Hypothalamus (tissue), 51 donors: ENCODE data around the gene MAPKAPK2.
"Not testable (repeated sequence)": the region's sequence is repeated elsewhere in the genome, so short reads cannot be mapped to it uniquely, and the experiment has no call there.

Experiments
- DNase-seq, 51 donors: peaks; one replicate each; lab custom pipeline; 2025; lab: John Stamatoyannopoulos, UW

Gene MAPKAPK2

DNA sequence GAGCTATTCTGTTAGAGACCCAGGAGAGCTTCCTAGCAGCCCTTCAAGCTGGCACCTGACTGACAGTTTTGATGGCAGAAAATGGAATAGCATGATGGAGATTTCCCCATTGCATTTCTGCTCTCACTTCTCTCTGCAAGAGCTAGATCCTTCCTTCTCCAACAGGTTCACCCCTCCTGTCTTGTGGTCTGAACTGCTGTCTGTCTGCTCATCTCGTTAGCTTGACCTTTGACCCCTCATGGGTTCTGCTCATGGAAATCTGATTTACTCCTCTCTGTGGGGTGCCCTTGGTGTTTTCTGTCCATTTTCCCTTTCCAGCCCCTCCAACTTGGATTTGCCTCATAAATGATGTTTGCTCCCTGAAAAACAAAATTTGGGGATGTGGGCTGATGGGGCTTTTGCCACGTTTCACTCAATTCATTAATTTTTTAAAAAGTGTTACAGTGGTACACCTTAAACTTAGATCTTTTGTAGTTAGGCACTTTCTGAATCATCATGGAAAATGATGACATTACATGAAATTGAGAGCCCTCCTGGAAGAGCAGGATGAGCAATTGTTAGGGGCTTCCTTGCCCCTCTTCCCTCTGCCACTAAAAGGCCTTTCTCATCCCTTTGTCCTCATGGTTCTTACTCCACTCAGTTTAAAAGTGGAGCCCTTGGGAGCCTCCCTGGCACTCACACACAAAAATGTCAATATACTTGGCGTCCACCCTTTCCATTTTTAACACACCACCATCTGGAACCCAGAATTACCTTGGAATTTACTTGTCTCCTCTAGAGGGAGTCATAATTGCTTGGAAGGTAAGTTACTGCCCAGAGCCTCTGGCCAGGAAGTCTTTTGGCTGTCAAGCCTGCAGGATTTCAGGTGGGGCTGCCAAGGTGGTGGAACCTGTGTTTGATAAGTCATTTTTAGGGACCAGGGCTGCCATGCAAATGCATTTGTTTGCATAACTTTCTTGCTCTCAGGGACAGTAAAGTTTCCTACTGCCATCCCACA lies 54.0 kb downstream of the MAPKAPK2 start:
- DNase-seq, result no peak

DNA sequence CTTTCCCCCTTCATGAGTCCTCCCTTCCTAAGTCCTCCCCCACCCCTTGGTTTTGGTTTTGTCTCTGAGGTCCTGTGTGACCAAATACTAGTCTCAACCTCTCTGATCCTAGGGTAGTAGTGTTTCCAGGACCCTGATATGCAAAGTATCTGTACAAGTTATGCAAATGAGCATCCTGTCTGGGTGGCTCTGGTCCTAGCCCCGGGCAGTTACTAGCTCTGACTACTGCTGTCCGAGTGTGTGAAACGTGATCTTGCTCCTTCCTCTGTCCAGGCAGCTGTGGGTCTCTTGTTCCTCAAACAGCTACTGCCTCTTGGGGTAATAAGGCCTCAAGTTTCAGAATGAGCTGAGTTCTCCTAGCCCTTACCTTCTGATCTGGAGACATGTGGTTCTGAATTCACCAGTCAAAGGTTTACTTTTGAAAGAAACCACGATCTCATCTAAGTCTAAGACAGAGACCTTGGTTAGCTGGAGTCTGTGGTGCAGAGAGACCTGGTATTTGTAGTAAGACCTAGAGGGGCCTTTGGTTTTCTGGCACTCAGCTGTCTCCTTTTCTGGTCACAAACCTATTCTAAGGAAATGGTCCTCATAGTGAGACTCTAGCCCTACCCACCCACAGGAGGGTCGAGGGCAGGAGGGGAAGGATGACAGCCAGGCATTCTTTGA lies 54.8 kb downstream of the MAPKAPK2 start:
- DNase-seq, result peak in 3 of 51 donors; percentile 12 to 31 (median 13)

- no peak for DNase-seq
Measured at GRCh38 chr1:206741142-206741701, 56.5 kb downstream of the MAPKAPK2 start.

- no peak for DNase-seq
Measured at GRCh38 chr1:206742719-206743383, 58.1 kb downstream of the MAPKAPK2 start.

GRCh38 chr1:206744683-206745082 lies 60.0 kb downstream of the MAPKAPK2 start:
- no peak for DNase-seq

DNA sequence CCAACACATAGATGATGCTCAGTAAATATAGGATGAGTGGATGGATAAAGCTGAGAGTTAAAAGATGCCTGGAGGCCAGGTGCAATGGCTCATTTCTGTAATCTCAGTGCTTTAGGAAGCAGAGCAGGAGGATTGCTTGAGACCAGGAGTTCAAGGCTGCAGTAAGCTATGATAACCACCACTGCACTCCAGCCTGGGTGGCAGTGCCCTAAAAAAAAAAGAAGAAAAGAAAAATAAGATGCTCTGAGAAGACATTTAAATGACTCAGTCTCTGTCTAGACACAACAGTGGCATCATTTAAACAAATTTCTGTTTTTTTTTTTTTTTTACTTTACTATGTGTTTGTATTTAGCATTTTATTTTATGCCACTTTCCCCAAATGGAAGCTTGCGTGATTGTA lies 60.6 kb downstream of the MAPKAPK2 start:
- DNase-seq, result no peak

- no peak for DNase-seq
Measured at GRCh38 chr1:206748348-206749030, 63.8 kb downstream of the MAPKAPK2 start.

DNA sequence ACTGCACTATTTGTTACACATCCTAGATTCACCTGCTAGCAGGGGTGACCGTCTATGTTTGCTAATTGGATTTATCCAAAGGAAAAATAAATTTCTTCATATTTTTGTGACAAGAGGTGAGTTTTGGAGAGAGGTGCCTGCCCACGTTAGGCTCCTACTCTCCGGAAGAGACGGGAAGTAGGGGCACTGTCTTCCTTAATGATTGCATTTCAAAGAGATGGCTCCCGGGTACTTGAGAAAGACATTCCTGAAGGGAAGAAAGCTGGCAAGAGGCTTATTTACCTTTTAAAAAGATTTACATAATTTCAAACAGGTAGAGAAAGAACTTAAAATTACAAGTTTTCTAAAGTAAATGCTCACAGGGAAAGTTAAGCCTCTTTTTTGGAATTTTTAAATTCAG lies 67.2 kb downstream of the MAPKAPK2 start:
- no peak for DNase-seq

- no peak for DNase-seq
Measured at GRCh38 chr1:206752481-206752880, 67.8 kb downstream of the MAPKAPK2 start.

- DNase-seq, result no peak
Measured at GRCh38 chr1:206753141-206753540, 68.4 kb downstream of the MAPKAPK2 start.

GRCh38 chr1:206754011-206754410 lies 69.3 kb downstream of the MAPKAPK2 start:
- DNase-seq, result no peak

DNA sequence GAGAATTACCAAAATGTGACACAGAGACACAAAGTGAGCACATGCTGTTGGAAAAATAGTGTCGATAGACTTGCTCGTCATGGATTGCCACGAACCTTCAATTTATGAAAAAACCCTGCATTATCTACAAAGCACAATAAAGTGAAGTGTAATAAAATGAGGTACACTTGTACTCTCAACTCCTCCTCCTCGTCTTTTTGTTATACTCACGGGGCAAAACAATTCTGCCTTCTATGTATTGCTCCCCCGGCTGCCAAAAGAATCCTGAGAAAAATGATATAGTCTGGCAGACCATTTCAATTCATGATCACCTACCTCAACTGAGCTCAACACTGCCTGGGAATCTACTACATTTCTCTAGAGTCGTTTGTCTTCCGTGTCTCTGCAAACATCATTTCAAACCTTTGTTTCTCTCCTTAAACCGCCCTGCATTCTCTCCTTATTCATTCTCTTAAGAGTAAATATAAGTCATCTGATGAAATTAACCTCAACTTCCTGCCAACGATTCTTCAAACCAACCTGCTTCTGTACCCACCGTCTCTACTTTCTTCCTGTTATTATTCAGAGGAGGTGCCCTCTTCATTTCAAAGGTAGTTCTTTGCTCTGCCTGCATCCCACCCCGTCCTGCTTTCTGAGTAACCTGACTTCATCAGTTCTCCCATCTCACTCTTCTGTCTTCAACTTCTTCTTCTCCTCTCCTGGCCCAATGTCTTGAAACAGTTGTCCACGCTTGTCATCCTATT lies 73.0 kb downstream of the MAPKAPK2 start:
- no peak for DNase-seq

DNA sequence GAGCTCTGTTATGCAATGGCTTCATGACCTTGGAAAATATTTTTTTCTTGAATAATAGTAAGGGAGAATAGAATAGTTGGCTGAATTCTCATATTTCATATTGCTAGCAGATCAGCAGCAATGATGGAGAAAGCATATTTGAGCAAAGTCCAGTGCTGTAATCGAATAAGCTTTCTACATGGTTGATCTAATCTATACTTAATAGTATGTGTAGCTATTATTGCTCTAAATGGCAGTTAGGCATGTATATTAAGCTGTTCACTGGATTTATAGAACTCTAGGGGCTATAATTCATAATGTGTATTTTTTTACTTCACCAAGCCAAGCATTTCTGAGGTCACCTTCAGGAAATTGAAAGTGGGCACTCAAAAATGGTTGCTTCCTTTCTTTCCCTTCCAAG lies 75.9 kb downstream of the MAPKAPK2 start:
- DNase-seq, result no peak

DNA sequence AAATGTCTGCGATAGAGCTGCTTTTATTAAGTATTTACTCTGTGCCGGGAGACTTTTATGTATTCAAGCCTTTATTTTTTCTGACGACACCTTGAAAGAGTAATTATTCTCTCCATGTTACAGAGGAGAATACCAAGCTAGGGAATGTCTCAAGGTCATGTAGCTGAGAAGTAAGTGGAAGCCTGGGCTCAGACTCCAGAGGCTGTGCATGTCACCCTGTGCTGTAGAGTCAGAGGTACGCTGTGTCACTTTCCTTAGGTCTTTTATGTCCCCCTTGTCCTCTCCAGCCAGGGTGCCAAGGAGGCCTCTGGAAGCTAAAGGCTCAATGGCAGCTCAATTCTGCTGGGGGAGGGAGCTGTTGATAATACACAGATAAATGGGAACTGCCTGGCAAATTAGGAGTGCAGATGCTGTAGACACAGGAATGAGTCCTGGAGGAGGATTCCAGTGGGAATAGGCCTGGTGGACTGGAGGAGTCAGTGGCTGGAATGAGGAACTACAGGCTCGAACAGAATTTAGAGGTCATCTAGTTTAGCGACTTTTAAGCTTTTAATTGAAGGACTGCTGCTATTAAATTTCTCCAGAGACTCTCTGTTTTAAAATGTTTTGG lies 76.6 kb downstream of the MAPKAPK2 start:
- DNase-seq, result no peak

DNA sequence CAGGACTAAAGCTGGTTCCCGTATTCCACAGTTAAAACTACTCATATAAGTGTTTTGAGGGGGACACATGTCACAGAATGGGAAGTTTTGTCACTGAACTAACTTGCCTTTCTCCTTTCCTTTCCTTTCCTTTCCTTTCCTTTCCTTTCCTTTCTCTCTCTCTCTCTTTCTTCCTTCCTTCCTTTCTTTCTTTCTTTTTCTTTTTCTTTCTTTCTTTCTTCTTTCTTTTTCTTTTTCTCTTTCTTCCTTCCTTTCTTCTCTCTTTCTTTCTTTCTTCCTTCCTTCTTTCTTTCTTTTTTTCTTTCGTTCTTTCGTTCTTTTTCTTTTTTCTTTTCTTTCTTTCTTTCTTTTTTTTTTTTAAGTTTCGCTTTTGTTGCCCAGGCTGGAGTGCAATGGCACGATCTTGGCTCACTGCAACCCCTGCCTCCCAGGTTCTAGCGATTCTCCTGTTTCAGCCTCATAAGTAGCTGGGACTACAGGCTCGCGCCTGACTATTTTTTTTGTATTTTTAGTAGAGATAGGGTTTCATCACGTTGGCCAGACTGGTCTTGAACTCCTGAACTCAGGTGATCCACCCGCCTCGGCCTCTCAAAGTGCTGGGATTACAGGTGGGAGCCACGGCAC lies 78.1 kb downstream of the MAPKAPK2 start:
- not testable (repeated sequence) for DNase-seq

DNA sequence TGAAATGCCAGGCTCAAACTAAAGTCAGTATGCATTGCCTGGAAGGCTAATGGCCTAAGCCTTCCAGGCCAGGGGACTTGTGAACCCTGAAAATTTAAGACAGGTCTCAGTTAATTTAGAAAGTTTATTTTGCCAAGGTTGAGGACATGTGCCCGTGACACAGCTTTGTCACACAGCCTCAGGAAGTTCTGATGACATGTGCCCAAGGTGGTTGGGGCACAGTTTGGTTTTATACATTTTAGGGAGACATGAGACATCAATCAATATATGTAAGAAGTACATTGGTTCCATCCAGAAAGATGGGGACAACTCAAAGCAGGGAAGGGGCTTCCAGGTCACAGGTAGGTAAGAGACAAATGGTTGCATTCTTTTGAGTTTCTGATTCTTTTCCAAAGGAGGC lies 81.1 kb downstream of the MAPKAPK2 start:
- DNase-seq, result not testable (repeated sequence)

DNA sequence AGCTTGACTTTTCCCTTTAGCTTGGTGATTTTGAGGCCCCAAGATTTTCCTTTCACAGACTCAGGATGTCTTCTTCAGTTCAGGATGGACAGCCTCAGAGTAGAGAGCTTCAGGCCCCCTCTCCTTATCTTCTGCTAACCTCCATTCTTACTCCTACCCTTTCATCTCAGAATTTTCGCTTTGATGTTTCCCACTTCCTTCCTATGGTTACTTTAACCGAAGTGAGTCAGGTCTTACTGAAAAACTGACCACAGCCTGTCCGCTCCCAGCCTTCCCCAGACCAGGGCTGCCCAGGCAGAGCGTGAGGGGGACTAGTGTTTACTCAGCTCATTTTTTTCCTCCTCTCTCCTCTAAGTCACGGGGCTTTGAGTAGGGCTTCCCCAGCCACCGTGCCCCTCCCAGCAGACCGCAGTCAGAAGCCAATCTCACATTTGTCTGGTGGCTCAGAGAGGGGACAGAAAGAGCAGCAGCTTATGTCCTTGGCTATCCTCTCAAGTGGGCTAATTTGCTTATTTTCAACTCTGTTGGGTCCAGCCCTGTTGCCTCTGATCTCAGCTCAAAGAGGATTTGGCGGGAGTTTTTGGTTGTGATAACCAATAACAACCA lies 81.6 kb downstream of the MAPKAPK2 start:
- DNase-seq, result peak in 10 of 51 donors; percentile 4 to 43 (median 16)
